GM19035 (cell line): ENCODE results near the gene FRMD4A.
"Not testable (repeated sequence)": the region's sequence is repeated elsewhere in the genome, so short reads cannot be mapped to it uniquely, and the experiment has no call there.

Source experiments
- ATAC-seq: cut with Tn5 transposase; IDR thresholded peaks from one replicate; pipeline ENCODE4 v1.9.1; 2021; ENCODE audit not compliant: unreplicated experiment

Gene FRMD4A

GRCh38 chr10:14066106-14066505 lies 264.6 kb downstream of the FRMD4A start:
- no peak for ATAC-seq

- ATAC-seq: no peak
Observed at GRCh38 chr10:14063531-14064285, 267.0 kb downstream of the FRMD4A start.

DNA sequence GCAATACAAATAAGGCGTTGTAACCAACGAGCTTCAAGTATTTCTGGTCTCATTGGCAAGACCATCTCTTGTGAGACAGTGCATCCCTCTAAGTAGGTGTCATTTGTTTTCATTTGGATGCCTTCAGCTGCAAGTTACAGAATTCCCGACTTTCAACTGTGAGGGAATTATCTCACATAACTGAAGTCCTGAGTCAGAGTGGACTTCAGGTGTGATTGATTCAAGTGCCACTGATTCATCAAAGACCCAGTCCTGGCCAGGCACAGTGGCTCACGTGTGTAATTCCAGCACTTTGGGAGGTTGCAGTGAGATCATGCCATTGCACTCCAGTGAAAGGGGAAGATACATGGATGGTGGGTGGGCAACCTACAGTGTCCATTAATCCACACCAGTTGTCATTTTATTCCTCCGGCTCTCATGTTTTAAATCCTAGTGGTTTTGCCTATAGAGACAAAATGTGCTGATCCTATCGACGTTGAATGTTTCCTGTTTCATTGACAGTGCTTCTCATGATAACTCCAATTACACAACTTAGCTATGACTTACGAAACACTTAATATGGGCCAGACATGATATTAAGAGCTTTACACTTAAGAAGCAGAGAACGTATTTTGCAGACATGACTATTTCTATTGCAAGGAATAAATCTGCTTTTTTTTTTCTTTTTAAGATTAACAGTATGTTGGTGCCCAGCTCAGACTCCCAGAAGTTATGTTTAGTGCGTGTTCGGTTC lies 268.0 kb downstream of the FRMD4A start:
- no peak for ATAC-seq

DNA sequence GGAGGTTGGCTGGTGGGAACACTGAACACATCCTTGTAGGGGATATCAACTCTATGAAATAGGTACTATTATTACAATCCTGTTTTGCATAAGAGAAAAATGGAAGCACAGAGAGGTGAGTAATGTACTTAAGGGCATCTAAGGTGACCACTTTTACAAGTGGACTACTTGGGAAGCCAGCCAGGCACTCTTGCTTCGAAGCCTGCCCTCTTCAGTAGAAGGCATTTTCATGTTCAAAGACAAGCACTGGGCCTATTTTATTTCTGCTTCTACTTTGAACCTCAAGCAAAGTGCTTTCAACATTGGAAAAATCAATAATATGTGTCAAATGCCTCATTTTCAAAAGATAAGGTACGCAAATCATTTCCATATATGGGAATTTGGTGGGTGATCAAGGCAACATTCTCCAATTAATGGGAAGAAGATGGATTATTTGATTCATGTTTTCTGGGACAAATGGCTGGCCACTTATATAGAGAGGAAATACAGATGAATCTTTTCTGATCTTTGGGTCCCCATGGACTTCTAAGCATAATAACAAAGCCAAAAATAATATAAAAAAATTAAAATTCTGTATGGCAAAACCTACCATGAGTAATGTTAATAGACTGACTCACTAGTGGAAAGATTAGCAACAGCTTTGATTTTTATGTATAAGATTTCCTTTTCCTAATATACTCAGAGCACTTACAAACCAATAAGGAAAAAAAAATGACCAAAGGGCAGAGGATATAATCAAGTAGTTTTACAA lies 270.2 kb downstream of the FRMD4A start:
- ATAC-seq: no peak

DNA sequence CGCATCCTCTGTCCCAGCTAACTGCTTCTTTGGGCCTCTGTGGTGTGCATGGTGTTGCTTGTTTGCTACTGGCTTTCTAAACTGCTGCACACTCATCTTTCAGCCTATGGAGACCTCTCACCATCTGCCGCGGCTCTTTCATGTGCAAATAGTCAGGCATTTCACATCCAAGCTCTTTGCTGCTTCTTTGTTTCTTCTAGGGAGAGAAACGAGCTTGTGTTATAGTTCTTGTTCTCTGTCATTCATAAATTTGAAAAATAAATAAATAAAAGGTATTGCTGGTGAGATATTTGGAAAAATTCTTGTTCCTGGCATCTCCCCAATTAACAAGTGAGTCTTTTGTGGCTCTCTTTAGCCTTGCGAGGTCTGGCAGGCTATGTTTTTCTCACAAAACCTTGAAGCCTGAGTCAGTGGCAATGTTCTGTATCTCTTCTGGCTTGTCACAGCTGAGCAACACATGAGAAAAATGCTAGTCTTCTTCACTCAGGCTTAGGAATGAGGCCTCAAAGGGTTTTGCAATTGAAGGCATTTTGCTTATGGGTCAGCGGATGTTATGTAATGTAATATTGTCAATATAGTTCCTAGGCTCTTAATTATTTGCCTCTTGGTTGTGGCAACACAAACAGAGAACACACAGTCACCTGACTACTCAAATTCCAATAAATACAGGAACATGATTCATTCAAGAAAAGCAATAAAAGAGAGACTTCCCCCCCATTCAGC lies 274.0 kb downstream of the FRMD4A start:
- no peak for ATAC-seq

GRCh38 chr10:14052931-14053330 lies 277.8 kb downstream of the FRMD4A start:
- no peak for ATAC-seq

DNA sequence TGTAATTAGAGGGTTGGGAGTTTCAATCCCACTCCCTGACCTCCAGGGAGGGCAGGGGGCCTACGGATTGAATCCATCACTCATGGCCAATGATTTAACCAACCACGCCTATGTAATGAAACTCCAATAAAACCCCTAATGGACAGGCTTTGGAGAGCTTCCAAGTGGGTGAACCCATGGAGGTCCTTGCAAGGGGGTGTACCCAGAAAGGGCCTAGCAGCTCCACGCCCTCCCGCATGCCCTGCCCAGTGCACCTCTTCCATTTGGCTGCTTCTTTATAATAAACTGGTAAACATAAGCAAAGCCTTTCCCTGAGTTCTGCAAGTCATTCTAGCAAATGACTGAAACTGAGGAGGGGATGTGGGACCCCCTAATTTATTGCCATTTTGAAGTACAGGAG lies 280.1 kb downstream of the FRMD4A start:
- ATAC-seq: no peak

DNA sequence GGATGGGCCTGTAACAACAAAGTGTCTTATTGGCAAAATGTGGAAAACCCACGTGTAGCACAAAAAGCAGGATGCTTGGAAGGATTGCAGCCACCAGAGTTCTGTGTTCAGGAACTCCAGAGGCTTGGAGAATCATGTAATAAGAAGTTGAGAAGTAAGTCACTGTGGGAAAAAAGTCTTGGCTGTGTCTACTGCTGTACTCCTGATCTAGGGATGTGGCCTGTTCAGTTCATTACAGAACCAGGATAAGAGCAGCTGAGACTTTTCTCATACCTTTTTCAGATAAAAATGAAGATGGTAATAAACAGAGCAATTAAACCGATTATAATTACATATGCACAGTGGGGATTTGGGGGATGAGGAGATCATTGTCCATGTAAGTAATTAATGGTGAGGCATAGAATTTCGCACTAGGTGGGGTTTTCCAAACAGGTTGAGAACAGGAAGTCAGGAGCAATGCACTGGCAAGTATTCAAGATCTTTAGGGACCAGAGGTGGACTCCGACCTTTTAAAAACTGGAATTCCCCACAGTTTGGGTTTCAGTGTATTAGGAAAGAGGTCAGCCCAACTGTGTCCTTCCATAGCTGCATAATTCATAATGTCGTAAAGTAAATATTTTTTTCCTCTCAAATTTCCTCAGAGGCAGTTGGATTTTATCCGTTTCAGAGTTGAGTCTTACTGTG lies 281.7 kb downstream of the FRMD4A start:
- no peak for ATAC-seq

DNA sequence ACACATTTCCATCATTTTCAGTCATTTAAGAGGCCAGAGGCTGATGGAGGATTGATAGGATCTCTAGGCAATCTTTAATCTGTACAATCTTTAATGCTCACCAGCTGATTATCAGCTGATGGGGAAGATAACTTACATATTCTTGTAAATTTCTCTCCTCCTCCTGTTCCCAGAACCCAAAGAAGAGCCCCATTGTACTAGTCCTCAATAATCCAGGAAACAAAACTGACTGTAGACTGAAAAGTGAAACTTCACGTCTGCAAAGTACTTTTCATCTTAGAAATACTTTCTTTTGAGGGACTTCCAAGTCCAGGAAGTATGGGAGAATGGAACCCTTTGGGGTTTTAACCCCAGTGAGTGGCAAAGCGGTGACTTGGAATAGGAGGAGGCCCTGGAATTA lies 283.3 kb downstream of the FRMD4A start:
- no peak for ATAC-seq

DNA sequence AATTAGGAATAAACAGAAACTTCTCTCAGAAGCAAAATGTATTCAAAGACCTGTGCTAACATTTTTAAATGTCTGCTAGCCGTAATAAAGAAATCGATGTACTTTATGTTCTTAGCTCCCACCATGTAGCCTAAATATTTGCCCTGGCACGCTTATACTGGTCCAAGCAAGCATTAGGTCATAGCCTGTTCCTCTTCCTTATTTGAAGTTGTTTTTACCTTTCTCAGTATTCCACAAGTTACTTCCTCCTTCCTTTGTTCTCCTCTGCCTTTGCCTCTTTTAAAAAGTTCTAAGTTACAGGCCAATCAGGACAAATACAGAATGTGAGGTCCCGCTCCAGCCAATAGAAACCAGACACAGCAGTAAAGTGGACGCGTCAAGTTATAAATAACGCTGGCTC lies 288.7 kb downstream of the FRMD4A start:
- ATAC-seq: not testable (repeated sequence)

DNA sequence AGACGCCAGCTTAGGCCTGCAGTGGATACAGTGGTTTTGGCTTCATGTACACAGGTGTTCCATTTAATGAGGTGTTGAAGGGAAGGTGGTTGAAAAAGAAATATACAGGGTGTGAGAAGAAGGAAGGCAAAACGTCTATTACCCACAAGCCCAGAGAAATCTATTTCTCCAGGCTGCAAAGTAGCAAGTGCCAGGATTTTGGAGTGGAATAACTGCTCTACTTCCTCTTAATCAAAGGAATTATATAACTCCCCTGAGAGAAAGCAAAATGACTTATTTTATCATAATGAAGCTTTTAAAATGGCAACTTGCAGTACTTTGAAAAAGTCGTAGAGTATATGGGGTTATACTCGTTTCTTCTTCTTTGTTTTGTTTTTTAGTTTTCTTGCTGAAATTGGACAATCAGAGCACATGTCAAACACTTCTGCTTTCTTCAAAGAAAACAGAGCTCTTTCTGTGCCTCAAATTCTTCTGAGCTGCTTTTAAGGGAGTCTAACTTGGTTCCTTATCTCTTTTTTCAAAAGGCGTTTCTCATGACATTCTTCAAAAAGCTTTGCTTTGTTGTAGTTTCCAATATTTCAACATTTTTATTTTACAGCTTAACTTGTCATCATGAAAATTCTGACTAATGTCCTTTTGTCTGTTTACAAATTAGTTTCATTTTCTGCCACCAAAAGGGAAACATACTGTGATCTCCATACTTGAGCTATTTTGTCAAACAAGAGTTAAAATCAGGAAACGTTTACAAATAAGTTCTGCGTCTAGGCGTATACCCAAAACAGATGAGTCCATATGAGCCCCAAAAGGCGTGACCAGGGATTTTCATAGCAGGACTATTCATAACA lies 289.7 kb downstream of the FRMD4A start:
- no peak for ATAC-seq

GRCh38 chr10:14039968-14040668 lies 290.6 kb downstream of the FRMD4A start:
- ATAC-seq: no peak

DNA sequence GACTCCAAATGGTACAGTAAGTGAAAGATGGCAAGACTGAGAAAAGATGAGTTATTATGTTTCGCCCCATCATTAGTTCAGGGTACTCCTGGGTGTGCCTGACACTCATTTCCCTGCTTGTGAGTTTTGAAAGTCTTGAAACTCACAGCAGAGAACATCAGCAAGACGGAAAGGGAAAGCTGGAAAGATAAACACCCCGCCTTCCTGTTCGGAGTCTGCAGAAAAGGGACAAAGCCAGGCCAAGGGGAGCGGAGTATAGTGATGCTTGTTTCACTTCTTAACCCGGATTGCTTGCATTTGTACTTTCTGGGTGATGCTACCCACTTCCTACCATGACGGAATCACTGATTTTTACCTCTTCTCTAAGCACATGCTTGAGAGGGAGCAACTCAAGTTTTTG lies 294.5 kb downstream of the FRMD4A start:
- no peak for ATAC-seq

- ATAC-seq: no peak
Observed at GRCh38 chr10:14035506-14035905, 295.2 kb downstream of the FRMD4A start.

DNA sequence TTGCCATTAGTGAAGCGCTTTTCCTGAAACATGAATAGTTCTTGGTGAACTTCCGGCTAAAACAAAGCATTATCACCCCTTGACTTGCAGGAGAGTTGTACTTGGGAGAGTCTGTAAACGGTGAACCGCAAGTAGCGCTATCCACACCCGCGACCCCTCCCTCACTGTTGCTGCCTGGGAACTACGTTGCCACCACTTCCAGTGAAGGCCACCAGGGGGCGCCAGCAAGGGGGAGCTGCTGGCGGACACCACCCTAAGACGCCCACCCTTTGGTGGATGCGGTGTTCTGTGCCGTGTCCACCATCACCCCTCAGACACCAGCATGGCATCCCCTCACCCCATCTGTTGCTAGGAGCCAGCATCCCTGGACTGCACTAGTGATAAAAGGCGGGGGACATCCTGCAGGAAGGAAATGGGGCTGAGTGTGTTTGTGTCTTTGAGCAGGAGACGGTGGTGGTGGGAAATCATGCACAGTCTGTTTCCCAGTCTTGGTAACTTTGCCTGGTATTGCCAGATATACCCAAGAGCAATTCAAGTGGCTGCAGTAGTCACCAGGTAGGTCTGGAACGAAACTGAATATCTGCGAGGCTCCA lies 298.2 kb downstream of the FRMD4A start:
- ATAC-seq: no peak

DNA sequence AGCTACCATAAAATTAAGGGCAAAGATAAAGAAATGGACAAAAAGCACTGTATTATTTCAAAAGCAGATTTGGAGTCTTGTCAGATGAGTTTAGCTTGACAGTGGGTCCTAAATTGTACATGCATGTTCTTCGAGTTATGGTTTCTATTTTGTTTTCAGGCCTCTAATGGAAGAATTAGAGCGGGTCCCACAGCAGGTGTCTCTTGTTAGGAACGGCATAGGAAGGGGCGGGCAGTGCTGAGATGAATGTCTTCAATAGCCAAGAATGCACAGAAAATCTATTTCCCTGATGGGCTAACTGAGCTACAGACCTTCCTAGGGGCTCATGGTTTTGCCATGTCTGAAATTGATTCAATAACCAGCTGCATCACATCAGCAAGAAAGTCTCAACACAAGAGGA lies 304.4 kb downstream of the FRMD4A start:
- no peak for ATAC-seq

- ATAC-seq: no peak
Observed at GRCh38 chr10:14025283-14026189, 305.2 kb downstream of the FRMD4A start.
